HCT116 (cell line): Measurements from ENCODE around the gene RETREG1. TPM values are rescaled to one million over a fixed set of nuclear protein-coding genes. Genes with fewer than 3 reads are reported as not detected.

Experiments
- ATAC-seq: fragments of 200-7000 bp; cut with Tn5 transposase; 2 replicates; pipeline ENCODE4 v1.9.1; 2020; ENCODE audit warnings: mild to moderate bottlenecking, moderate library complexity
- BruUV-seq: library from RNA; stranded (reverse); fragments of 400-500 nt; replicated peaks from 2 replicates; lab custom pipeline; 2021; lab: Mats Ljungman, UMichigan
- CTCF ChIA-PET: fragments of 300-600 bp; sonication (Branson Sonifier 250); formaldehyde crosslinking; loops from one replicate; lab custom pipeline; 2021; ENCODE audit warnings: antibody characterized with exemption; lab: Charles Lee
- POLR2A ChIA-PET: fragments of 300-600, 350-600 bp; sonication (Branson Sonifier 250); formaldehyde crosslinking; loops from one replicate; lab custom pipeline; 2021; ENCODE audit warnings: antibody characterized with exemption; lab: Charles Lee
- RAD21 ChIA-PET, 2 experiments: fragments of 300-600 bp; sonication (Branson Sonifier 250); formaldehyde crosslinking; loops; one replicate each; lab custom pipeline; 2023; ENCODE audit warnings: low total read pairs in 2 of 2; ENCODE audit not compliant: uncharacterized antibody in 2 of 2, unreplicated experiment in 2 of 2, low non-redundant PET in 1 of 2; lab: Charles Lee
- DNase-seq: peaks from one replicate; pipeline ENCODE4 v3.0.0-alpha.2; 2010; ENCODE audit warnings: low read depth, low spot score
- H2AFZ ChIP-seq: fragments of 200-600 bp; shearing (Covaris generic), sonication (generic); 2 replicates; pipeline ENCODE4 v1.6.1; 2017; ENCODE audit warnings: low read depth, mixed run types, mixed read lengths, antibody characterized with exemption, low read length; ENCODE audit not compliant: poor library complexity, severe bottlenecking
- H3K27ac ChIP-seq: 2 replicates; pipeline ENCODE4 v1.5.1; 2012; ENCODE audit warnings: low read depth, low read length
- H3K27me3 ChIP-seq: fragments of 200-600 bp; sonication (generic); 2 replicates; pipeline ENCODE4 v1.6.1; 2016; ENCODE audit warnings: mixed run types, low read length, mixed read lengths; ENCODE audit not compliant: insufficient read depth
- H3K36me3 ChIP-seq, 2 experiments: fragments of 200-500 bp in 1 of 2; fragments of 200-600 bp in 1 of 2; sonication (Bioruptor generic) in 1 of 2; sonication (generic) in 1 of 2; 2 replicates each; pipeline versions ENCODE4 v1.5.1 to v1.6.1; 2014 to 2016; ENCODE audit warnings: low read length in 2 of 2, inconsistent platforms in 1 of 2, mixed read lengths in 1 of 2, mixed run types in 1 of 2; ENCODE audit not compliant: insufficient read depth in 2 of 2, control insufficient read depth in 1 of 2
- H3K4me1 ChIP-seq, 2 experiments: fragments of 200-600 bp in 1 of 2; sonication (generic) in 1 of 2; 2 replicates each; pipeline versions ENCODE4 v1.5.1 to v1.6.1; 2012 to 2017; ENCODE audit warnings: low read length in 2 of 2, inconsistent platforms in 1 of 2, mild to moderate bottlenecking in 1 of 2, mixed read lengths in 1 of 2, mixed run types in 1 of 2, moderate library complexity in 1 of 2; ENCODE audit not compliant: insufficient read depth in 2 of 2, control insufficient read depth in 1 of 2
- H3K4me2 ChIP-seq: fragments of 200-600 bp; sonication (generic); 2 replicates; pipeline ENCODE4 v1.6.1; 2017; ENCODE audit warnings: mixed run types, low read length, mixed read lengths
- H3K4me3 ChIP-seq, 2 experiments: fragments of 200-600 bp in 1 of 2; sonication (generic) in 1 of 2; replicated peaks in 1 of 2; 2 replicates each; pipeline ENCODE4 v1.5.1; 2011 to 2016; ENCODE audit warnings: low read length in 2 of 2, control low read depth in 1 of 2, low read depth in 1 of 2, mild to moderate bottlenecking in 1 of 2, mixed read lengths in 1 of 2, mixed run types in 1 of 2
- H3K79me2 ChIP-seq: fragments of 200-600 bp; sonication (generic); 2 replicates; pipeline ENCODE4 v1.6.1; 2017; ENCODE audit warnings: mild to moderate bottlenecking, mixed run types, low read length, moderate library complexity, mixed read lengths; ENCODE audit not compliant: insufficient read depth
- H3K9ac ChIP-seq: fragments of 200-600 bp; sonication (generic); 2 replicates; pipeline ENCODE4 v1.6.1; 2016; ENCODE audit warnings: low read length, mixed read lengths
- H3K9me2 ChIP-seq: fragments of 200-600 bp; sonication (generic), shearing (Covaris generic); 2 replicates; pipeline ENCODE4 v1.6.1; 2017; ENCODE audit warnings: mixed run types, mild to moderate bottlenecking, moderate library complexity; ENCODE audit not compliant: insufficient read depth
- H3K9me3 ChIP-seq, 2 experiments: fragments of 200-500 bp in 1 of 2; fragments of 200-600 bp in 1 of 2; sonication (Bioruptor generic) in 1 of 2; sonication (generic) in 1 of 2; 2 replicates each; pipeline ENCODE4 v1.6.1; 2014 to 2017; ENCODE audit warnings: low read length in 2 of 2, mixed read lengths in 2 of 2, inconsistent platforms in 1 of 2, low read depth in 1 of 2, mild to moderate bottlenecking in 1 of 2, mixed run types in 1 of 2, moderate library complexity in 1 of 2; ENCODE audit not compliant: control insufficient read depth in 1 of 2, insufficient read depth in 1 of 2
- H4K20me1 ChIP-seq: fragments of 200-600 bp; sonication (generic), shearing (Covaris generic); 2 replicates; pipeline ENCODE4 v1.6.1; 2017; ENCODE audit warnings: mixed run types, mild to moderate bottlenecking, moderate library complexity; ENCODE audit not compliant: insufficient read depth
- CBX3 ChIP-seq: IDR thresholded peaks from 2 replicates; pipeline ENCODE4 v1.6.1; 2012; ENCODE audit warnings: low read depth
- EGR1 ChIP-seq: IDR thresholded peaks from 2 replicates; pipeline ENCODE4 v1.6.1; 2012; ENCODE audit warnings: low read depth
- EZH2 ChIP-seq: fragments of 200-600 bp; sonication (generic); IDR thresholded peaks from 2 replicates; pipeline ENCODE4 v1.6.1; 2017; ENCODE audit warnings: antibody characterized with exemption, mixed run types
- EZH2phosphoT487 ChIP-seq: fragments of 200-600 bp; IDR thresholded peaks from 2 replicates; pipeline ENCODE4 v1.6.1; 2018; ENCODE audit warnings: antibody characterized with exemption, borderline replicate concordance
- FOSL1 ChIP-seq: IDR thresholded peaks from 2 replicates; pipeline ENCODE4 v1.6.1; 2012; ENCODE audit warnings: low read depth
- POLR2AphosphoS5 ChIP-seq: IDR thresholded peaks from 2 replicates; pipeline ENCODE4 v1.6.1; 2011; ENCODE audit warnings: mild to moderate bottlenecking, low read depth, low read length, moderate library complexity
- RAD21 ChIP-seq: IDR thresholded peaks from 2 replicates; pipeline ENCODE4 v1.6.1; 2012; ENCODE audit warnings: low read depth, mild to moderate bottlenecking
- SP1 ChIP-seq: IDR thresholded peaks from 2 replicates; pipeline ENCODE4 v1.6.1; 2012; ENCODE audit warnings: low read depth
- SRF ChIP-seq: IDR thresholded peaks from 2 replicates; pipeline ENCODE4 v1.6.1; 2012; ENCODE audit warnings: low read depth
- ZBTB33 ChIP-seq: IDR thresholded peaks from 2 replicates; pipeline ENCODE4 v1.6.1; 2011; ENCODE audit warnings: mild to moderate bottlenecking, low read length, moderate library complexity; ENCODE audit not compliant: insufficient replicate concordance; ENCODE audit errors: extremely low read depth
- ZNF274 ChIP-seq: fragments of 200-500 bp; sonication (Bioruptor generic); IDR thresholded peaks from 2 replicates; pipeline ENCODE4 v1.6.1; 2014; ENCODE audit warnings: mild to moderate bottlenecking, low read depth, low read length, inconsistent platforms
- intact Hi-C: fragments of 100-400 bp; cut with micrococcal nuclease; formaldehyde crosslinking; loops from 2 replicates; pipeline ENCODE4 v1.10.0; 2022
- total RNA-seq: library from RNA; stranded (reverse); gene quantifications from one replicate; pipeline ENCODE4 v1.2.1, GENCODE V29; 2021; ENCODE audit not compliant: unreplicated experiment
- TF ChIP-seq, protein P1 (sequence below): IDR thresholded peaks from 2 replicates; pipeline ENCODE4 v1.6.1; 2012
- TF ChIP-seq, protein P2 (sequence below), 3 experiments: fragments of 200-600 bp in 1 of 3; sonication (generic) in 1 of 3; IDR thresholded peaks in 2 of 3; conservative IDR thresholded peaks in 1 of 3; 2 replicates each; pipeline ENCODE4 v1.5.1; 2012 to 2017; ENCODE audit warnings: low read depth in 2 of 3, low read length in 2 of 3, antibody characterized with exemption in 1 of 3, borderline replicate concordance in 1 of 3, control low read depth in 1 of 3, mild to moderate bottlenecking in 1 of 3, mixed read lengths in 1 of 3, mixed run types in 1 of 3, moderate library complexity in 1 of 3; ENCODE audit not compliant: insufficient read depth in 1 of 3

RETREG1 gene
- total RNA-seq, 1 experiment from 2014 or later = 6.0 TPM

GRCh38 chr5:16455668-16456067, 161.1 kb downstream of the RETREG1 start:
- 0 out of 2 replicates have a peak, but pooled peaks have one; percentile 9 for ATAC-seq
- Histone ChIP-seq H2AFZ (no peak overlapping the region), H3K4me2 (no peak overlapping the region), H3K9ac (no peak overlapping the region), H3K27ac (no peak overlapping the region), H4K20me1 (no peaks in the 10 kb centered on the region), H3K4me3 (no peak overlapping the region), H3K36me3 (peaks cover 36 to 59% of the 10 kb centered on the region in 2 experiments), H3K27me3 (no peaks in the 10 kb centered on the region), H3K9me3 (no peaks in the 10 kb centered on the region), H3K4me1 (no peaks in the 10 kb centered on the region), H3K79me2 (peaks cover 58% of the 10 kb centered on the region), H3K9me2 (no peaks in the 10 kb centered on the region)
- RAD21 ChIA-PET = interaction anchor here (0.6 to 0.9 kb wide), 2 partner anchors 295 to 320 kb away, joined by 3 to 5 read pairs; no protein-coding TSS in a partner anchor
- intact Hi-C loops = loop anchor here (2.0 to 5.0 kb wide), 2 partner anchors 295 to 1348 kb away; no protein-coding TSS in a partner anchor
- POLR2A ChIA-PET = no interaction called here
- no peak for TF ChIP-seq EZH2phosphoT487
- TF ChIP-seq, protein P1, sequence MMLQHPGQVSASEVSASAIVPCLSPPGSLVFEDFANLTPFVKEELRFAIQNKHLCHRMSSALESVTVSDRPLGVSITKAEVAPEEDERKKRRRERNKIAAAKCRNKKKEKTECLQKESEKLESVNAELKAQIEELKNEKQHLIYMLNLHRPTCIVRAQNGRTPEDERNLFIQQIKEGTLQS = no peak
- no peak for DNase-seq
- no TSS peak for BruUV-seq
- CTCF ChIA-PET = interaction anchor here (0.9 to 2.2 kb wide), 11 partner anchors 8 to 1770 kb away, joined by 3 to 18 read pairs (median 6); no protein-coding TSS in a partner anchor

GRCh38 chr5:16454686-16455085, 162.1 kb downstream of the RETREG1 start:
- no peaks in the 10 kb centered on the region for H3K9me3 ChIP-seq
- H4K20me1 ChIP-seq = no peaks in the 10 kb centered on the region
- peaks cover 32 to 53% of the 10 kb centered on the region in 2 experiments for H3K36me3 ChIP-seq
- no peaks in the 10 kb centered on the region for H3K9me2 ChIP-seq
- H3K27me3 ChIP-seq = no peaks in the 10 kb centered on the region
- CTCF ChIA-PET = interaction anchor here (1.7 to 1.9 kb wide), 2 partner anchors 10 to 1349 kb away, joined by 7 to 12 read pairs; no protein-coding TSS in a partner anchor
- BruUV-seq = no TSS peak
- H3K9ac ChIP-seq = no peak overlapping the region
- RAD21 ChIA-PET = no interaction called here
- intact Hi-C loops = loop anchor here (5.0 kb wide), 1 partner anchor 1347 kb away; no protein-coding TSS in a partner anchor
- ATAC-seq (no peak), DNase-seq (no peak)
- H3K4me2 ChIP-seq = no peak overlapping the region
- H3K27ac ChIP-seq = no peak overlapping the region
- H3K4me3 ChIP-seq = no peak overlapping the region
- POLR2A ChIA-PET = no interaction called here
- H2AFZ ChIP-seq = no peak overlapping the region
- peaks cover 48% of the 10 kb centered on the region for H3K79me2 ChIP-seq
- no peaks in the 10 kb centered on the region for H3K4me1 ChIP-seq
- TF ChIP-seq ZBTB33 (no peak), EZH2phosphoT487 (no peak), FOSL1 (no peak), SP1 (no peak), POLR2AphosphoS5 (no peak), RAD21 (no peak), SRF (no peak), ZNF274 (no peak), CBX3 (no peak), EZH2 (no peak), EGR1 (no peak)
- TF ChIP-seq, protein P2, sequence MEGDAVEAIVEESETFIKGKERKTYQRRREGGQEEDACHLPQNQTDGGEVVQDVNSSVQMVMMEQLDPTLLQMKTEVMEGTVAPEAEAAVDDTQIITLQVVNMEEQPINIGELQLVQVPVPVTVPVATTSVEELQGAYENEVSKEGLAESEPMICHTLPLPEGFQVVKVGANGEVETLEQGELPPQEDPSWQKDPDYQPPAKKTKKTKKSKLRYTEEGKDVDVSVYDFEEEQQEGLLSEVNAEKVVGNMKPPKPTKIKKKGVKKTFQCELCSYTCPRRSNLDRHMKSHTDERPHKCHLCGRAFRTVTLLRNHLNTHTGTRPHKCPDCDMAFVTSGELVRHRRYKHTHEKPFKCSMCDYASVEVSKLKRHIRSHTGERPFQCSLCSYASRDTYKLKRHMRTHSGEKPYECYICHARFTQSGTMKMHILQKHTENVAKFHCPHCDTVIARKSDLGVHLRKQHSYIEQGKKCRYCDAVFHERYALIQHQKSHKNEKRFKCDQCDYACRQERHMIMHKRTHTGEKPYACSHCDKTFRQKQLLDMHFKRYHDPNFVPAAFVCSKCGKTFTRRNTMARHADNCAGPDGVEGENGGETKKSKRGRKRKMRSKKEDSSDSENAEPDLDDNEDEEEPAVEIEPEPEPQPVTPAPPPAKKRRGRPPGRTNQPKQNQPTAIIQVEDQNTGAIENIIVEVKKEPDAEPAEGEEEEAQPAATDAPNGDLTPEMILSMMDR (IDR thresholded peaks at IDR 0.05 in 2 of 3, conservative IDR thresholded peaks at IDR 0.05 in 1 of 3; ENCODE audit: borderline replicate concordance in 1 of 3, insufficient read depth in 1 of 3, low read depth in 2 of 3, low read length in 2 of 3) = no peak
